RWPE2 (cell line): ENCODE results near the gene KLHL36.

ENCODE experiments used
- ATAC-seq: fragments of 200-7000 bp; cut with Tn5 transposase; 3 replicates; pipeline ENCODE4 v1.9.1; 2021; ENCODE audit warnings: low read depth
- DNase-seq: peaks from one replicate; pipeline ENCODE4 v3.0.0-alpha.2; 2020; ENCODE audit warnings: low spot score
- H3K27ac ChIP-seq: fragments of 450-650 bp; 2 replicates; pipeline ENCODE4 v1.5.1; 2017; ENCODE audit warnings: mild to moderate bottlenecking; ENCODE audit not compliant: poor library complexity, severe bottlenecking
- H3K27me3 ChIP-seq: fragments of 250-450 bp; sonication (Bioruptor Pico); 2 replicates; pipeline ENCODE4 v1.5.1; 2021; ENCODE audit warnings: mild to moderate bottlenecking, moderate library complexity; ENCODE audit not compliant: insufficient read depth, poor library complexity, severe bottlenecking
- H3K36me3 ChIP-seq: fragments of 250-450 bp; sonication (Bioruptor Pico); 2 replicates; pipeline ENCODE4 v1.5.1; 2020; ENCODE audit warnings: low read depth, mild to moderate bottlenecking, moderate library complexity
- H3K4me1 ChIP-seq: fragments of 250-450 bp; sonication (Bioruptor Pico); 2 replicates; pipeline ENCODE4 v1.5.1; 2021; ENCODE audit warnings: mild to moderate bottlenecking, moderate library complexity; ENCODE audit not compliant: insufficient read depth, poor library complexity, severe bottlenecking
- H3K4me3 ChIP-seq: fragments of 250-450 bp; sonication (Bioruptor Pico); 2 replicates; pipeline ENCODE4 v1.5.1; 2021; ENCODE audit warnings: mild to moderate bottlenecking, moderate library complexity; ENCODE audit not compliant: severe bottlenecking
- H3K9me3 ChIP-seq: fragments of 250-450 bp; sonication (Bioruptor Pico); 2 replicates; pipeline ENCODE4 v1.5.1; 2021; ENCODE audit warnings: mild to moderate bottlenecking, moderate library complexity; ENCODE audit not compliant: severe bottlenecking
- CTCF ChIP-seq: fragments of 450-650 bp; IDR thresholded peaks from one replicate; pipeline ENCODE4 v1.5.1; 2017; ENCODE audit warnings: mild to moderate bottlenecking, moderate library complexity; ENCODE audit not compliant: poor library complexity, severe bottlenecking

The KLHL36 gene

GRCh38 chr16:84612686-84613085 is 35.6 kb upstream of the KLHL36 start:
- no peaks in the 10 kb centered on the region for H3K9me3 ChIP-seq
- H3K27me3 ChIP-seq: no peaks in the 10 kb centered on the region
- no peak overlapping the region for H3K27ac ChIP-seq
- no peak for DNase-seq
- TF ChIP-seq CTCF: no peak
- peaks cover 84% of the 10 kb centered on the region for H3K36me3 ChIP-seq
- ATAC-seq: no peak
- H3K4me1 ChIP-seq: peaks cover 17% of the 10 kb centered on the region
- no peak overlapping the region for H3K4me3 ChIP-seq

GRCh38 chr16:84613408-84614072 is 34.8 kb upstream of the KLHL36 start:
- Histone ChIP-seq H3K27ac (no peak overlapping the region), H3K4me3 (no peak overlapping the region), H3K27me3 (no peaks in the 10 kb centered on the region), H3K9me3 (no peaks in the 10 kb centered on the region), H3K36me3 (peaks cover 79% of the 10 kb centered on the region), H3K4me1 (peaks cover 18% of the 10 kb centered on the region)
- TF ChIP-seq CTCF: no peak
- no peak for ATAC-seq
- DNase-seq: no peak

- peak overlapping the region; percentile 1 for H3K27ac ChIP-seq
- no peaks in the 10 kb centered on the region for H3K9me3 ChIP-seq
- H3K4me1 ChIP-seq: peaks cover 22% of the 10 kb centered on the region
- no peak for ATAC-seq
- no peak for DNase-seq
- H3K36me3 ChIP-seq: peaks cover 77% of the 10 kb centered on the region
- no peak overlapping the region for H3K4me3 ChIP-seq
- no peaks in the 10 kb centered on the region for H3K27me3 ChIP-seq
- TF ChIP-seq CTCF: no peak
Measured at GRCh38 chr16:84614073-84614459, 34.2 kb upstream of the KLHL36 start.

GRCh38 chr16:84614623-84614967 is 33.7 kb upstream of the KLHL36 start:
- no peak overlapping the region for H3K4me3 ChIP-seq
- DNase-seq (no peak), ATAC-seq (no peak)
- H3K27me3 ChIP-seq: no peaks in the 10 kb centered on the region
- H3K9me3 ChIP-seq: no peaks in the 10 kb centered on the region
- peaks cover 27% of the 10 kb centered on the region for H3K4me1 ChIP-seq
- H3K36me3 ChIP-seq: peaks cover 71% of the 10 kb centered on the region
- peak overlapping the region; percentile 1 for H3K27ac ChIP-seq
- TF ChIP-seq CTCF: no peak

GRCh38 chr16:84614968-84615813 is 33.1 kb upstream of the KLHL36 start:
- ATAC-seq (no peak), DNase-seq (no peak)
- no peak for TF ChIP-seq CTCF
- Histone ChIP-seq H3K4me1 (peaks cover 28% of the 10 kb centered on the region), H3K9me3 (no peaks in the 10 kb centered on the region), H3K27ac (peak overlapping the region; percentile 95), H3K4me3 (no peak overlapping the region), H3K27me3 (no peaks in the 10 kb centered on the region), H3K36me3 (peaks cover 65% of the 10 kb centered on the region)
